ENCODE measurements around the gene SMAD2.
A peak's percentile ranks its signal among the peaks of the same experiment; 100 is the strongest.

SMAD2 gene

GRCh38 chr18:47895565-47896250 lies 34.8 kb downstream of the SMAD2 start:
- no peak for TF ChIP-seq CTCF (IDR thresholded peaks at IDR 0.05; ENCODE audit: extremely low read depth, missing control alignments)
- DNase-seq (ENCODE audit: low spot score), result no peak

- no peak for TF ChIP-seq CTCF (IDR thresholded peaks at IDR 0.05; ENCODE audit: extremely low read depth, missing control alignments)
- no peak for DNase-seq (ENCODE audit: low spot score)
These were observed 36.3 kb downstream of the SMAD2 start for GRCh38 chr18:47893939-47894699.

GRCh38 chr18:47893047-47893446 lies 37.4 kb downstream of the SMAD2 start:
- no peak for TF ChIP-seq CTCF (IDR thresholded peaks at IDR 0.05; ENCODE audit: extremely low read depth, missing control alignments)
- no peak for DNase-seq (ENCODE audit: low spot score)

GRCh38 chr18:47888156-47888555 lies 42.3 kb downstream of the SMAD2 start:
- TF ChIP-seq CTCF (IDR thresholded peaks at IDR 0.05; ENCODE audit: extremely low read depth, missing control alignments), result no peak
- DNase-seq (ENCODE audit: low spot score), result peak; percentile 3

- no peak for TF ChIP-seq CTCF (IDR thresholded peaks at IDR 0.05; ENCODE audit: extremely low read depth, missing control alignments)
- no peak for DNase-seq (ENCODE audit: low spot score)
These were observed 43.2 kb downstream of the SMAD2 start for GRCh38 chr18:47887227-47887626.

- no peak for TF ChIP-seq CTCF (IDR thresholded peaks at IDR 0.05; ENCODE audit: extremely low read depth, missing control alignments)
- DNase-seq (ENCODE audit: low spot score), result no peak
These were observed 46.6 kb downstream of the SMAD2 start for GRCh38 chr18:47883771-47884413.

- no peak for TF ChIP-seq CTCF (IDR thresholded peaks at IDR 0.05; ENCODE audit: extremely low read depth, missing control alignments)
These were observed 47.8 kb downstream of the SMAD2 start for GRCh38 chr18:47882641-47883040.

More at GRCh38 chr18:47882641-47883040, 47.8 kb downstream of the SMAD2 start:
- no peak for DNase-seq (ENCODE audit: low spot score)

Data from GM20000 (cell line).